Measurements from ENCODE around the gene DCLK1.
A peak's percentile ranks its signal among the peaks of the same experiment; 100 is the strongest.
"Not testable (repeated sequence)": the region's sequence is repeated elsewhere in the genome, so short reads cannot be mapped to it uniquely, and the experiment has no call there.

Gene DCLK1

DNA sequence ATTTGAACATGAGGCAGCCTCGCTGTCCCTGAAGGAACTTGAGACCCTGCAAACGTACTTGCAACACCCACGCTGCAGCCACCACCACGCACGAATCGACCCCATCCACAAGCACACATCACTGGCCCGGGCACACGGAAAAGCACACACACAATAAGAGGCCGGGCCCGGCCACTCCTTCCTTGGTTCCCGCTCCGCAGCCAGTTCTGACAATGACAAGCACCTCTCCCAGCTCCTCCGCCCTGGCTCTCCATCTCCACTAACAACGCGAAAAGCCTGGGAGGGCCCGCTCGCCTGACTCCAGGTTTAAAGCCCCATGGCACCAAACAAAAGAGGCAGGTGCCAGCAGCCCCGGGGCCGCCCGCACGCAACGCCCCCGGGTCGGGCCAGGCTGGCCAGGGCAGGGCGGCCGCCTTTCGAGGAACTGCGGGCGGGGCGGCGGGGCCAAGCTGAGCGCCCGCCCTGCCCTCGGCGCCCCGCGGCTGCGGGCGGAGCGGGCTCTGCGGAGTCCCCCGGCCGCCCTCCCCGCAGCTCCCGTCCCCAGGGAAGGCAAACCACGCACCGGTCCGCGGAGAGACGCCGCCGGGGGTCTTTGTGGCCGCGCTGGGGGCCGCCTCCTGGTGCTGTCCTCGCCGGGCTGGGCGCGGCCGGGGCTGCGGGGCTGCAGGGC lies 495 bp downstream of the DCLK1 start:
- DNase-seq (ENCODE audit: low read depth): peak; percentile 34

DNA sequence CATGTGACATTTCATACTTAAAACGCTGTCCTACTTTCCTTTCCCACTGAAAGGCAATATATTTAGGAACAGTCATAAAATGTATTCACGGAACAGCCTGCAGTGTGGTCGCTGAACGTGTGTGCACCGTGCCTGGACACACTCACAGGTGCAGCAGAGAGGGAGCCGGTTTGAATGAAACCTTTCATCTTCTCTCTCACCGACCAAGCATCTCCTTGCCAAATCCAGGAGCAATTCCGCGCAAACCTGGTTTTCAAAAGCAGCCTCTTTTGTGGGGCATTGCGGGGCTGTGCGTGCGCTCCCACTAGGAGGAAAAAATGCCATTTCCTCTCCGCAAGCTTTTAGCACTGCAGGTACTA lies 1.0 kb downstream of the DCLK1 start:
- DNase-seq (ENCODE audit: low read depth): no peak

DNA sequence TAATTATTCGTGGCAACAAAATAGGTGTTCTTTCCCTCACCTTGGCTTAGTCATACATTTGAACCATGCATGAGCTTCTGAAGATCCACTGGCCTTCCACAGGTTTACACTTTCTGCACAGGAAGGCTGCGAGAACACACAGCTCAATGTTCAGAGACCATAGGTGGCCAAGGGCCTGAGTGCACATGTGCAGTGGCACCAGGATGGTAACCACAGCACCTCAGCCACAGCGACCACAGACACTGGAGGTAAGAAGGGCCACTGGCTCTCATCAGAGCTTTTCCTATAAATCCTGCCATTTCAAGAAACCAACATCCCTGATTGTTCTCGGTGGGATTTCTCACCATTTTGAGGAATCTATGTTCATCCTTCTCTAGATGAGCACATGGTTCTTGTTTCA lies 1.6 kb downstream of the DCLK1 start:
- no peak for DNase-seq (ENCODE audit: low read depth)

DNA sequence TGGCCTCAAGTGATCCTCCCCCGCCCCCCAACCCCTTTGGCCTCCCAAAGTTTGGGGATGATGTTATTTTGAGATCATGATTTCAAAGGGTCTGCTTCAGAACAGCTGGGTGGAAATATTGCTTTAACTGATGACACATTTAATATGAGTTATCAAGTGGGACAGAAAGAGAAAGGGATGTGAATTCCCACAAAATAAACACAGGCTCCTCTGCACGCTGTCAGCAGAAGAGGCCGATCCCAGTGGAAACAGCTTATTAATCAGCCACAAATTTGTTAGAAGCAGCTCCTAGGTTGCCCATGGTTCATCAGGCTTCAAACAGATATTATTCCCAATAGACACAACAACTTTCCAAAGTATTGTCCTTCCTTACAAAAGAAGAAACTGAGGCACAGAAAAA lies 4.7 kb downstream of the DCLK1 start:
- peak; percentile 13 for DNase-seq (ENCODE audit: low read depth)

DNA sequence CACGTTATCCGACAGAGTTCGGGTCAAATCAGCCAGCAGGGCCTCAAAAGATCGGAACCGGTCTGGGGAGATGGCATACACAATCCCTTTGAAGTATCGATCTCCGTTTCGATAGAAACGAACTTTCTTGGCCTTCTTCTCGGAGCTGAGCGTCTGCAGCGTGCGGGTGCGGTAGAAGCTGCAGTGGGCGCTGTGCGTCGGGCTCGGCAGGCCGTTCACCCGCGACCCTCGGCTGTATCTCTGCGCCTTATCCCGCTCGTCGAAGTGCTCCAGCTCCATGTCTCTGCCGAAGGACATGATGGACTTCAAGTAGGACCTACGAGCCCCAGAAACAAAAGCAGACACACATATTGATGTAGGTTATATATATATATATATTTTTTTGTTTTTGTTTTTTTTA lies 5.3 kb downstream of the DCLK1 start:
- no peak for DNase-seq (ENCODE audit: low read depth)

DNA sequence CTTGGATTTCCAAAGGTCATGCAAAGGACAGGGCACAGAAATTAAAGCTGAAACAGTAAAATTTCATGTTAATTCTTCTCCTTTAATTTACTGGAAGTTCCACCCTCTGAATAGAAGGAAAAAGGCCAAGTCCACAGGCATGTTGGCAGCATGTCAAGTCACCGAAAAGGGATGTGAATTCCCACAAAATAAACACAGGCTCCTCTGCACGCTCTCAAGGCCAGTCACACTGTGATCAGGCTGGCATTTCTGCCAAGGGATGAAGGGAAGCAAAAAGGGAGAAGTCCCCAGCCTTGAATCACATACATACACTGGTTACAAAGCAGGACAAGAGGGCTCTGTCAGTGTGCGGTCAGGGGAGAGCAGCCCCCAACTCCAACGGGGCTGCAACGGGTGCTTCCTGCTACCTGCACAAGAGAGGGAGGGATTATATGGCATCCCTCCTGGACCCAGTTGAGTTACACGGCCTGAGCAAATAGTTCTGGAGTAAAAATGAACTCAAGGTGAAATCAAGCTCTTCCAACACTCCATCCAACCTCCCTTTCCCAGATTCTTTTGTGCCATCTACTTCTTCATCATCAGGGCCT lies 6.9 kb downstream of the DCLK1 start:
- DNase-seq (ENCODE audit: low read depth): peak; percentile 91

DNA sequence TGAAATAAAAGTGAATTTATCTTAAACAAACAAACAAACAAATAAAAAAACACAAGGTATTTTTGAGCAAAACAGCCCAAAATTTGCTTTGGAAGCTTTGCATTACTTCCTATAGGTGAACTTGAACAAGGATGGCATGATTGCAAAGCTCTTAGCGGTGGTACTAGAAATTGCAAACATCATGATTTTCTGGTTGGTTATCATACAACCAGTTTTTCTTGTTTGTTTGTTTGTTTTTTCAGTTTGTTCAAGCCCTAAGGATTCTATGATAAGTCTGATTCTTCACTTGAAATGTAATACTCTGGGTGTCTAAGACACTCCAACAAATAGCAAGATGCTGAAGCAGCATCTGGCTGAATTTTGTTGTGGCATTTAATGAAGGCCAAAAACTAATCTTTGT lies 15.9 kb downstream of the DCLK1 start:
- DNase-seq (ENCODE audit: low read depth): no peak

DNA sequence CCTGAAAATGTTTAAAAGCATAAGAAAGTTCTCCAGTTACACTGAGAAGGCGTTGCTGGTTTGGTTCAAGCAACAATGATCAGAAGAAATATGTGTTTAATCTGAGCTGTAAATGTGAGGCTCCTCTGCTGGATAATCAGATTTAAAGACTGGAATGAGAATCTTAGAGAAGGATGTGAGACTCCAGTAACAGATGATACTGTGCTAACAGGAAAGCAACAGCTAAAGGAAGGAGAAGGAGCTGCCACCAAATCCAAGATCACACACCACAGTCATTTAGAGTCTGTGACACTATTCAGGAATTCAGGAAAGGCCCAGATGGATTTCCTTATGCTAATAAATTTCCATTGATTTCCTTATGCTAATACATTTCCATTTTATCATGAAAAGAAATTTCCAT lies 16.9 kb downstream of the DCLK1 start:
- DNase-seq (ENCODE audit: low read depth): no peak

DNA sequence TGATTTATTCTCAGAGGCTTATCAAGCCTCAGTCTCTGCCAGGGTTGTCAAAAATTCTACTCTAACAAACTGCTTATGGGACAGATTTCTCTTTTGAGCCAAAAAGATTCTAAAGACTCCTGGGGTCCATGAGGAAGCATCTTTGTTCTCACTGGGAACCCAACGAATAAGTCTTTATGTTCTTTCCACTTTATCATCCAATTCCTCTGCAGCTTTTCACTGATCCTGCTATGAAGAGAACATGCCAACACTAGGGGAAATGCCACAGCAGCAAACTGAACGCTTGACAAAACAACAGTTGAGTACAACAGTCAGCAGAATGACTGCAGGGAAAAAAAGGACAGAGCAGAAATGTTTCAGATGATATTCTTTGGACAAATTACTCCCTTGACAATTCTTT lies 22.2 kb downstream of the DCLK1 start:
- DNase-seq (ENCODE audit: low read depth): no peak

DNA sequence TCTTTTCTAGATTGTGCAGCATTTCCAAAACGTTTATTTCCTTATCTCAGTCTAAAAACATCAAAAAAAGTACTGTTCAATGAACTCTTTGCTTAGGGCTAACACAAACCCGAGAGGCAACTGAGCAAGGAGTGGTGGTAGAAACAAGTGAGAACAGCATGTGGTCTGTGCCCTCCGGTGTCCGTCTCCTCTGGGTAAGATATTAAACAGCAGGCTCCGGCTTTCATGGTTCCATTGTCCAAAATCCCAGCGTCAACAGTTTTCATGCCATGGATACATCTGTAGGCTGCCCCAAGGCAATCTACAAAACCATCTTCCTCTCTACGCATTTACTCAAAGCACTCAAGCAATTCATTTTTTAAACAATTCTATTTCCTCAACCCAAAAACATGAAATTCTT lies 22.8 kb downstream of the DCLK1 start:
- no peak for DNase-seq (ENCODE audit: low read depth)

DNA sequence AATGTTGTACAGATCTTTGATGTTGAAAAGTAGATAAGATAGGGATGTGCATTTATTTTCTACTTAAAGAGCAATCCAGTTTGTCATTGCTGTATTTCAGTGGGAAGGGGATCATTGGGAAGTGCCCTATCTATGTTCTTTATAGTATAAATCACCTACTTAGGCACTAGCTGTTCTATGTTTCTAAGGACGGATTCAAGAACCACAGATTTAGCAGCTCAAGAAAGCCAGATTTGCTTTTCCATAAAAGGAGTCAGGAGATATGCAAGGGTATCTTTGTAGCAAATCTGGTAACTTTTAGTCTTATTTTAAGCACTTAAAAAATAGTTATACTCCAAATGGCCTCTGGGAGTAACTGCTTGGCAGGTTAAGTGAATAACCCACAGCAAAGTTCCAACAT lies 23.7 kb downstream of the DCLK1 start:
- no peak for DNase-seq (ENCODE audit: low read depth)

DNA sequence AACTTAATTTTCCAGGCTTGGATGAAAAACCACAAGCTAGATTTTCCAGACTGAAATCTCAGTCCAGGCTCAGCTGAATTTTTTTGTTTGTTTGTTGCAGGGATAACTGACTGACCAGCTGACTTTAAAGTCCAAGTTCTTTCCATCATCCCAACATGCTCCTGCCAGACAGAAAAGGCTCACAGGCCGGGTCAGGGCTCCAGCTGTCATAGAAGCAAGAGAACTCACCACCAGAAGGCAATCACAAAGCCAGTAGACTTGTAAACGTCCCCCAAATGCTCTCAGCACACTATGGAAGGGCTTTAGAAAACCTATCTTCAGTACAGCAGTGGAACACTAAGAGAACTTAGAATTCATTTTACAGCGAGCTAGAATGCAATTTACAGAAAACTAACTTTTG lies 25.5 kb downstream of the DCLK1 start:
- DNase-seq (ENCODE audit: low read depth): no peak

DNA sequence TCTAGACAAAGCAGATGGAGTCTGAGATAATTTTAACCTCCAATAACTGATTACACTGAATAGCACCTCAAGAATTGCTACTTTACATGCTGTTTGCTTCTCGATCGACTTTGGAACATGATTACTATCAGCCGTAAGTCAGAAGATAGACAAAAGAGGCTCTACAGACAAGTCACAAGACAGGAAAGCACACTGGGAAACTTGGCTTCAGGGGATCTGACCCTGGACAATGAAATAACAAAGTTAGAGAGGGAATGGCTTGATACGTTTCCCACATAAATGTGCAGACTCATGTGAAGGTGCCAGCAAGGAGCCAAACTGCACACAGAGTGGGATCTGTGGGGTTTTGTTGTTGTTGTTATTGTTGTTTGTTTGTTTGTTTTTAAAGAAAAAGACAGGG lies 28.5 kb downstream of the DCLK1 start:
- no peak for DNase-seq (ENCODE audit: low read depth)

DNA sequence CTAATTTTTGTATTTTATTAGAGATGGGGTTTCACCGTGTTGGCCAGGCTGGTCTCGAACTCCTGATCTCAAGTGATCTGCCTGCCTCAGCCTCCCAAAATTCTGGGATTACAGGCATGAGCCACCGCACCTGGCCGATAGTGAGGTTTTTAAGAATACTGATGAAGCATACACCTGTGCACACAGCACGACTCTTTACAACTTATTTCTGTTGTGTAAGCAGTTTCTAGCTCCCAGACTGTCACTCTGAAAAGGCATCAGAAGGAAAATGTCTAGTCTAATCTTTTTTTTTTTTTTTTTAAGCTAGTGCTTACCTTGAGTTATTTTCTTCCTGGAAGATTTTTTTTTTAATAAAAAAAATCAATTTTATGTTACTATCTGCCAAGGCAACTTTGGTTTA lies 29.3 kb downstream of the DCLK1 start:
- not testable (repeated sequence) for DNase-seq (ENCODE audit: low read depth)

DNA sequence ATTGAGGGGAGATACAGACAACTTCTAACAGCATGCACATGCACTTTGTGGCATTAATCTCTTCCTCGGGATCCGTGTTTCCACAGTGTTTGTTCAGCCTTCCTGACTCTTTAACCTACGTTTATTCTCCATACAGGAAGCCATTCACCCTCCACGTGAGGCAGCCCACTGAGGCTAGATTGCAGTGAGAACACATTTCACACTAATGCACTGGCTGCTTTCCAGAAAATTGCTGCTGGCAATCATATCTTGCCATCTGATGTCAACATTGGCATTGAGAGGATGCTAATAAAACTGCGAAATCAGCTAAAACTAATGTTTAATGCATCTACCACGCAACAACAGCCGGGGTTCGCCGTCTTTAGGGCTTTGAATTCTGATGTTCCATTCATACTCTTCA lies 30.0 kb downstream of the DCLK1 start:
- DNase-seq (ENCODE audit: low read depth): no peak

DNA sequence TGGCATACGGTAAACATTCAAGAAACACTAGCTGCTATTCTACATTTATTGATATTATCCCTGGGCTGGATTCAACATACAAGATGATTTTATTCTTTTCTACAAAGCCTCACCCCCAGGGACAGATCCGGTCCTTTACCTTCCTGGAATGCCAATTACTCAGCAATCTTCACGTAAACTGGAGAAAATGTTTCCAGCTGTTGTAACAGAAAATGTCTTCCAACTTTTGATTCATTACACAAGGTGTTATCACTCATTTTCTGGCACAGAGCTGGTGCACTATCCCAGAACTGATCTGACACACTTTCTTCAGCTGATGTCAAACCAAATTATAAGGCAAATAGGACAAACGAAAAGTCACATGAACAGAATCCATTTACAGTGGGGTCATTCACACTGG lies 33.1 kb downstream of the DCLK1 start:
- DNase-seq (ENCODE audit: low read depth): no peak

DNA sequence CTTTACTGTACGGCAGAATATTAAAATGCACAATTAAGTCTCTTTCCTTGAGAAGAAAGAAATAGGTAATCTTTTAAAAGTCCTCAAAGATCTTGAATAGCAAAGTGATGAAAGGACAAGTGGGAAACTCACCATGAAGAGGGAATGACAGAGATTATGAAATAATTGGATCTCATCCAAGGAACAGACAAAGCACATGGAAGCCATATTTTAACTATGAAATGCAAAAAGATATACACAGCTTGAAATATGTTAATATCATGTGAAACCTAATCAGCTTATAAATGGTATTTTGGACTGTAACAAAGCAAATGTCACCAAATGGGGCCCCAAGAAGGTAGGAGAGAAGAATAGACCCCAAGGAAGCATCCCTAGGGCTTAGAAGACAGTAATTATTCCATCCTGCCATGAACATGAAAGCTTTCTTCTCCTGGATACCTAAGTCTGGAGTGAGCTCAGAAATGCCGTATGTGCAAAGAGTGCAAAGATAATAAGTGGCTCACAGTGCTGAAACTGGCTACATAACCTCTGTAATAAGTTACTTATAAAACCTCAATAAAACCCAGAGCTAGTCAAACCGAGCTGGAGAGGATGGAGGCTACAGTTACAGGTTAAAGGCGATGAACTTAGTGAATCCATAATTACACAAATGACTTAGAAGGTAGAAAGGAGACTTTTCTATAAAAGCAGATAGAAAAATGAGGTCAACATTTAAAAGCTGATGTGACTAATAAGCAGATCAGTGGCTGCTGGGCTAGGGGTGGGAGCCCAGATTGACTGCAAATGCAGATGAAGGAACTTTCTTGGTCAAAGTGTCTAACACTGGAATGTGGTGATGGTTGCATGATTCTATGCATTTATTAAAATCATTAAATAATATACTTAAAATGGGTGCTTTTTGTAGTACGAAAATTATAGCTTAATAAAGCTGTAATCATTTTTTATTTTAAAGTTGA lies 34.4 kb downstream of the DCLK1 start:
- peak; percentile 14 for DNase-seq (ENCODE audit: low read depth)

DNA sequence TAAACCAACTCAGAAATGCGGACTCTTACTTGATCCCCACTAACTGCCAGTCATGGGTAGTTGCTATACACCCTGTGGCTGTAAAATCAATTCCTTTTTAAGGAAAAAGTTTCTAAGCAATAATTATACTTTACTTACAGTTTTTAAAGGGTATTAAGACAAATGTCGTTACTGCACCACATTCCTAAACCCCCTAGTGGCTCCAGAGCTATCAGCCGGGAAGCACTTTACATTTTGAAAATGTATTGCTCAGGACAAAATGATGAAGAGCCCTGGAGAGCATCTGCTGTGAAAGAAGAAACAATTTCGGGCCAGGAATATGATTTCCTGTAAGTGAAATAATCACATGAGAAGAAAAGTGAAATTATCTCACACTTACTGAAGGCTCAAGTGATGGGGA lies 36.7 kb downstream of the DCLK1 start:
- no peak for DNase-seq (ENCODE audit: low read depth)

DNA sequence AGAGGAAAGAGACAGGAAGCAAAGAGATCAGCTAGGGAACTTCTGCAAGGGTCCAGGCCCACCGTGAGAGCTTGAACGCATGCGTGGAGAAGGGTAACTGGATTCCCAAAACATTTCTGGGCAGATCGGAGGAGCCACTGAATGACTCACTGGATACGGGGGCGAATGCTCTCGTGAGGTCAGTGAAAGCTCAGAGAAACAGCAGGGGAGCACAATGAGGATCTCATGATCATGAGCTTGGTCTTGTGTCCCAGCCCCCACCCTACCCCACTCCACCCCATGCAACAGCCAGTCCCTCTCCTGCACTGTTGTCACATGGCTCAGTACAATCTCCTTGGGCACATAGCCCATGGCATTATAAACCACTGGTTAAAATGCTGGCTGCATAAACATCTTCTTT lies 40.6 kb downstream of the DCLK1 start:
- peak; percentile 53 for DNase-seq (ENCODE audit: low read depth)

DNA sequence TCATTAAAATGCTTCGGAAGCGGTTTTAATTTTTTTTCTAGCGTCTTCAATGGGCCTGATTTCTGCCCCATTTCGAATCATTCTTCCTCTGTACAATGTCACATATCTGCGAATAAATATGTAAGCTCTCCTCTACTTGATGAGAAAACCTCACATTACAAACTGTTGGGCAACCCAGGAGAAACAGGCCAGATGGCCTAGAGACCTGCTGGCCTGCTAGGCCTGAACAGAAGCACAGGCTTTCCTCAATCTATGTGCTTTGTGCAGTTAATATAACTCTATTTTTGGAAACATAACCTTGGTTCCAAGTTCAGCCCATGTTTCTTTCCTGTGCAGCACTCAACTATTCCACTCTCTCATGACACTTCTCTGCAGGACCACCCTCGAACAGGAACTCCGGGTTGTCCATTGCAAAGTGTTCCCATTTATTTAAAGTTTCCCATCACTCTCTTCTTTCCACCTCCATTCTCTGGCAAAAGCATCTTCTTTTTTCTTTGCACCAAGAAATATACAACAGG lies 42.0 kb downstream of the DCLK1 start:
- DNase-seq (ENCODE audit: low read depth): no peak

DNA sequence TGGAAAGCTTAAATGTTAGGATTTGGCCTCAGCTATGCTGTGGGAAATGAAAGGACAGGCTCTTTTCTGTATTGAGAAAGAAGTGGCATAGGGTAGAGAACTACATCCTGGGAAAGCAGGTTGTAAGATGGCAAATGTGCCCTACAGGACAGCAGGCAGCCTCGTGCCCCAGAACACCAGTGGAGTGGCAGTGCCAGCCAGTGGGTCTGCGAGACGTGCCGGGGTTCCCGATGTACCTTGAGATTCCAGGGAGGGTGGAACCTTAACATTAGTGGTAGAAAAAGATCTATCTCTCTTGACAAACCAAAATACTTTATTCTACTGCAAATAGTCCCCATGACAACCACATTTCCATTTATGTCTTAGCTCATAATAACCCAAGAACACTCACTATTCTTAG lies 42.7 kb downstream of the DCLK1 start:
- DNase-seq (ENCODE audit: low read depth): no peak

DNA sequence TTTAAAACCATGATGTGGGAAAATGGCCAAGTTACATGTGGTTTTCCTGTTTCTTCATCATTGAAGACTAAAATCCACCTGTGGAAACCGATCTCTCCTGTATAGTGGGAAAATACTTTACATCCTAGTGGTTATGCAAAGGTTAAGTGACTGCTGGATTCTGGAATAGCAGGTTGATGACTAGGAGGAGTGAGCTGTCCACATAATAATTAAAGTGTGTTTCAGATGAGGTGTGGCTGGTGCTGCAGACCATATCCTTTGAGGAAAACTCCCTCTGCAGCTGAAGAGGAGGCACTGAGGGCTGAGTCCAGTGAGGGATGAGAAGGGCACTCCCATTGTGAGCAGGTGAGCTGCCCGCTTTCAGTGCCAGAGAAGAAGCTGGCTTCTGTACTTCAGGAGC lies 43.2 kb downstream of the DCLK1 start:
- no peak for DNase-seq (ENCODE audit: low read depth)

DNA sequence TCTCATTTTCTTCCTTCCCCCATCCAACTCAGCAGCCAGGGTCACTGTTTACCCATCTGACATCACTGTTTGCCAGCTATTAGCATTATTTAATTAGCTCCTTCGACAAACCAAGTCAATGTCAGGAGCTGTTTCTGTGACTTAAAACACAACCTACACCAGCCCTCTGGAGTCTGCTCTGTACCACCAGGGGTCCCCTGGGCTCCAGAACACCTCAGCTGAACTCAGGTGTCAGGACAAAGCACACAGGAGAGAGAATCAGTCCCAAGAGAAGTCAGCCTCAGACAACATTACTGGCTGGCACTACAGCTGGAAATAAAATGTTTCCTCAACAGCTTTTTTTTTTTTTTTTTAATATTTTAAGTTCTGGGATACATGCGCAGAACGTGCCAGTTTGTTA lies 45.1 kb downstream of the DCLK1 start:
- DNase-seq (ENCODE audit: low read depth): no peak
